ENCODE measurements around the gene CHST9.

Gene CHST9

GRCh38 chr18:26920644-26921043 is 264.5 kb downstream of the CHST9 start:
- DNase-seq (ENCODE audit: low spot score in 2 of 2) = no peak
- Mint-ChIP-seq H3K4me1 (no peaks in the 10 kb centered on the region), H3K4me3 (no peak overlapping the region), H3K27ac (no peak overlapping the region), H3K36me3 (no peaks in the 10 kb centered on the region), H3K9me3 (peaks cover 23% of the 10 kb centered on the region)
- no peak for ATAC-seq

DNA sequence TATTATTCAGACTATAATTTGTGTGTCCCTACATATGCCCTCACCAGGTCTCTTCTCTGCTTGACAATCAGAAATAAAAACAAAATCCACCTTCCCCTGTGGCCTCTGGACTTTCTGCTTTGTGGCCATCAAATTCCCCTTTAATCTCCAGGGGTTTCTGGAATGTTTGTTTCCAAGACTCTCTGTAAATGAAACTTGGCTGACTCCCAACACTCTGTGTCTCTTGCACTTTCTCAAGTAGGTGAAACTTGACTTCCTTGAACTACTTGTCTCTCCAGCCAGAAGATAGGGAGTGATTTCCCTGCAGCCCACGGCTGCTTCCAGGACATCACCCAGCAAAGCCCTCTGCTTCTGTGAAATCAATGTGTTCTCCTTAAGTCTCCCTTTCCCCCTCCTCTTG is 265.5 kb downstream of the CHST9 start:
- Mint-ChIP-seq H3K27ac (no peak overlapping the region), H3K9me3 (peaks cover 21% of the 10 kb centered on the region), H3K36me3 (no peaks in the 10 kb centered on the region), H3K4me3 (no peak overlapping the region), H3K4me1 (no peaks in the 10 kb centered on the region)
- no peak for ATAC-seq
- no peak for DNase-seq (ENCODE audit: low spot score in 2 of 2)

DNA sequence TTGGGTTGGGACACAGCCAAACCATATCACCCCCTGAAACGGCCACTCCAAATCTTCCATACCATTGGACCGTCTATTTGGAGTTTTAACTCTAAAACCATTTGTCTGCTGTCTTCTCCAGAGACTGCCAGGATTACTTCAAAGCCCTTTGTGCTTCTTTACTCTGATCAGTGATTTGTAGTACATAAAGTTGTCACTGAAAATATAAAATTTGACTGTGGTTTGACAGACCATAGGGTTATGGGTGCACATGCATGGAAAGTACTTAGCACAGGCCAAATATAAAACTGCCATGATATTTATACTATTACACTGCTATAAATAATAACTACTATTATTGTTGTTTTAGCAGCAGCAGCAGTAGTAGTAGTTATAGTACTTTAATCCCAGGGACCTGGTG is 265.9 kb downstream of the CHST9 start:
- H3K9me3 Mint-ChIP-seq = peaks cover 23% of the 10 kb centered on the region
- no peak overlapping the region for H3K27ac Mint-ChIP-seq
- no peaks in the 10 kb centered on the region for H3K4me1 Mint-ChIP-seq
- no peaks in the 10 kb centered on the region for H3K36me3 Mint-ChIP-seq
- no peak overlapping the region for H3K4me3 Mint-ChIP-seq
- ATAC-seq (no peak), DNase-seq (ENCODE audit: low spot score in 2 of 2) (no peak)

DNA sequence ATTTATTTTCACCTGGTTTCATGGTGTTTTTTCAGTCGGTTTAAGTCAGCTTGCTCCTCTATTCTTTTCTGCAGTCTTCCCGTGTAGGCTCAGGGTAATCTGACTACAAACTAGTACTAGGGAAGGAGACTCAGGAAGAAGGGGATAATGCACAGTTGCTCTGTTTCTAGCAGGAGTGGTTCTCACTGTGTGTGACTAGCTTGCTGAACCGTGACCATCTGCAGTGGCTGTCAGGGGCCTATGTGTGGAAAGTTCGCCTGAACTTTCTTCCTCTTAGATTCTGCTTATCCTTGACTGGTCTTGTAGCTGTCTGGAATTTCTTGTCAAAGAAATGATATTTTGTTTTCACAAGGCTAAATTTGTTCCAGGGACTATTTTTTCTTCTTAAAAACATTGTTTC is 273.3 kb downstream of the CHST9 start:
- peaks cover 11% of the 10 kb centered on the region for H3K9me3 Mint-ChIP-seq
- no peak for ATAC-seq
- H3K4me1 Mint-ChIP-seq = no peaks in the 10 kb centered on the region
- H3K27ac Mint-ChIP-seq = no peak overlapping the region
- no peaks in the 10 kb centered on the region for H3K36me3 Mint-ChIP-seq
- H3K4me3 Mint-ChIP-seq = no peak overlapping the region
- no peak for DNase-seq (ENCODE audit: low spot score in 2 of 2)

DNA sequence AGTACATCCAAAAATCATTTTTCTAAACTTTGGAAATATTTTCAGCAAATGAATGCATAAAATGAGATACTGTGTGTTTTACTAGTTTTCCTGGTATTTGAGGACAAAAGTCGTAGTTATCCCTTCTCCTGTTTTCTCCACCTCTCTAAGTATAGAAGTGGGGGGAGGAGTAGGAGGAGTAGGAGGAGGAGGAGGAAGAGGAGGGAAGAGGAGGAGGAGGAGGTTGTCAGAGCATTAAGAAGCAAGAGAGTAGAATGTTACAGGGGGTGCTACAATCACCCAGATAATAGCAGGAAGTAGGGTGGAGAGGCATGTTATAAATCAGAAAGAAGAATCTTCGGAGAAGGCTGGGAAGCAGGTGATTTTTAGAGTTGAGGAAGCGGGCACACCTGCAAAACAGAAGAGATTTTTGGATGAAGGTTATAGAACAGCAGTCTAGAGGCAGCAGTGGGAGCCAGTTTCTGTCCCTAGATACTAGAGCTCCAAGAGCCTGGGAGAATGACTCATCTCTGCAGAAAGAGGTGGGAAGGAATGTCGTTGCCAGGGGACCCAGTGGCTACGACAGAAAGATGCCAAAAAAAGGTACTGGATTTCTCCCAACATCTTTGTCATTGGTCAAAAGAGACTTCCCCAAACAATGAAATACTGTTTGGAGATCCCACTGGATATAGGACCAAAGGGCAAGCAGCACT is 275.4 kb downstream of the CHST9 start:
- peaks cover 13% of the 10 kb centered on the region for H3K9me3 Mint-ChIP-seq
- H3K4me1 Mint-ChIP-seq = no peaks in the 10 kb centered on the region
- no peaks in the 10 kb centered on the region for H3K36me3 Mint-ChIP-seq
- DNase-seq (ENCODE audit: low spot score in 2 of 2) (no peak), ATAC-seq (no peak)
- H3K27ac Mint-ChIP-seq = no peak overlapping the region
- H3K4me3 Mint-ChIP-seq = no peak overlapping the region

GRCh38 chr18:26908906-26909305 is 276.2 kb downstream of the CHST9 start:
- H3K36me3 Mint-ChIP-seq = no peaks in the 10 kb centered on the region
- H3K4me1 Mint-ChIP-seq = no peaks in the 10 kb centered on the region
- DNase-seq (ENCODE audit: low spot score in 2 of 2) (no peak), ATAC-seq (no peak)
- peaks cover 10% of the 10 kb centered on the region for H3K9me3 Mint-ChIP-seq
- no peak overlapping the region for H3K27ac Mint-ChIP-seq
- no peak overlapping the region for H3K4me3 Mint-ChIP-seq

- ATAC-seq (no peak), DNase-seq (ENCODE audit: low spot score in 2 of 2) (no peak)
- H3K27ac Mint-ChIP-seq = no peak overlapping the region
- H3K36me3 Mint-ChIP-seq = no peaks in the 10 kb centered on the region
- no peaks in the 10 kb centered on the region for H3K4me1 Mint-ChIP-seq
- H3K9me3 Mint-ChIP-seq = peaks cover 17% of the 10 kb centered on the region
- H3K4me3 Mint-ChIP-seq = no peak overlapping the region
These were observed 282.8 kb downstream of the CHST9 start for GRCh38 chr18:26902291-26902690.

- no peaks in the 10 kb centered on the region for H3K4me1 Mint-ChIP-seq
- H3K4me3 Mint-ChIP-seq = no peak overlapping the region
- no peak overlapping the region for H3K27ac Mint-ChIP-seq
- no peak for ATAC-seq
- H3K9me3 Mint-ChIP-seq = peaks cover 11% of the 10 kb centered on the region
- no peaks in the 10 kb centered on the region for H3K36me3 Mint-ChIP-seq
- DNase-seq (ENCODE audit: low spot score in 2 of 2) = no peak
These were observed 284.1 kb downstream of the CHST9 start for GRCh38 chr18:26901020-26901419.

GRCh38 chr18:26894426-26894825 is 290.7 kb downstream of the CHST9 start:
- H3K4me3 Mint-ChIP-seq = no peak overlapping the region
- no peaks in the 10 kb centered on the region for H3K4me1 Mint-ChIP-seq
- H3K27ac Mint-ChIP-seq = no peak overlapping the region
- DNase-seq (ENCODE audit: low spot score in 2 of 2) (no peak), ATAC-seq (no peak)
- no peaks in the 10 kb centered on the region for H3K36me3 Mint-ChIP-seq
- peaks cover 3% of the 10 kb centered on the region for H3K9me3 Mint-ChIP-seq

- Mint-ChIP-seq H3K4me1 (no peaks in the 10 kb centered on the region), H3K36me3 (no peaks in the 10 kb centered on the region), H3K4me3 (no peak overlapping the region), H3K27ac (no peak overlapping the region), H3K9me3 (peaks cover 6% of the 10 kb centered on the region)
- ATAC-seq = no peak
- DNase-seq (ENCODE audit: low spot score in 2 of 2) = no peak
These were observed 291.1 kb downstream of the CHST9 start for GRCh38 chr18:26893996-26894395.

- Mint-ChIP-seq H3K4me1 (no peaks in the 10 kb centered on the region), H3K36me3 (no peaks in the 10 kb centered on the region), H3K9me3 (peaks cover 3% of the 10 kb centered on the region), H3K4me3 (no peak overlapping the region), H3K27ac (no peak overlapping the region)
- ATAC-seq (no peak), DNase-seq (ENCODE audit: low spot score in 2 of 2) (no peak)
These were observed 296.8 kb downstream of the CHST9 start for GRCh38 chr18:26888259-26888658.

DNA sequence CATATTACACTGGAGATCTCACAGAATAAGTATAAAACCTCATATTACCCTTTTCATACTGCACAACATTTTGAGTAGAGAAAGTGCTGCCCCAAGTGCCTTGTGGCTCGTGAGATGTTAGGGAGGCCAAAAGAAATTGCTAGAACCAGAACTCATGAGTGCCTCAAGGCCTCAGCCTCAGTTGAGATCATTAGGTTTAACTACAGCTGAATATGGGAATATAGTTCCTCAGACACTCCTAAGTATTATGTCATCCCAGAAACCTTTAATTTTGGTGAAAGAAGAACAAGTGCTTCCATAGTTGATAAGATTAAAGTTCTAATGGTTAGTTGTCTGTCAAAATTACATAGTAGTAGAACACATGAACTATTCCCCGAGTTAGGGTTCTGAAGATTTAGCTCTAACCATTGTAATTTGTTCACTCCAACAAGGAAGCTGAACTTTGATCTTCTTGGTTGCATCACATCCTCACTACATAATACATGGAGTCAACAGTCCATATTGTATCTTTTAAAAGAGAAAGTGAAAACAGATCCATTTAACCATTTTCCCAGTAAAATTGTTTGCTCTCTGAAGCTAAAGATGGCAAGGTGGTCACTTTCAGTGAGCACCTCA is 310.0 kb downstream of the CHST9 start:
- Mint-ChIP-seq H3K9me3 (peaks cover 12% of the 10 kb centered on the region), H3K4me3 (no peak overlapping the region), H3K36me3 (no peaks in the 10 kb centered on the region), H3K27ac (no peak overlapping the region), H3K4me1 (no peaks in the 10 kb centered on the region)
- no peak for DNase-seq (ENCODE audit: low spot score in 2 of 2)
- no peak for ATAC-seq

GRCh38 chr18:26874283-26874682 is 310.8 kb downstream of the CHST9 start:
- ATAC-seq = no peak

GRCh38 chr18:26869640-26870039 is 315.5 kb downstream of the CHST9 start:
- H3K9me3 Mint-ChIP-seq = peaks cover 11% of the 10 kb centered on the region
- no peak overlapping the region for H3K27ac Mint-ChIP-seq
- H3K4me3 Mint-ChIP-seq = no peak overlapping the region
- ATAC-seq (no peak), DNase-seq (ENCODE audit: low spot score in 2 of 2) (no peak)
- H3K4me1 Mint-ChIP-seq = no peaks in the 10 kb centered on the region
- H3K36me3 Mint-ChIP-seq = no peaks in the 10 kb centered on the region

More at GRCh38 chr18:26874283-26874682, 310.8 kb downstream of the CHST9 start:
- Mint-ChIP-seq H3K4me1 (no peaks in the 10 kb centered on the region), H3K36me3 (no peaks in the 10 kb centered on the region), H3K9me3 (peaks cover 15% of the 10 kb centered on the region), H3K4me3 (no peak overlapping the region), H3K27ac (no peak overlapping the region)
- DNase-seq (ENCODE audit: low spot score in 2 of 2) = no peak

DNA sequence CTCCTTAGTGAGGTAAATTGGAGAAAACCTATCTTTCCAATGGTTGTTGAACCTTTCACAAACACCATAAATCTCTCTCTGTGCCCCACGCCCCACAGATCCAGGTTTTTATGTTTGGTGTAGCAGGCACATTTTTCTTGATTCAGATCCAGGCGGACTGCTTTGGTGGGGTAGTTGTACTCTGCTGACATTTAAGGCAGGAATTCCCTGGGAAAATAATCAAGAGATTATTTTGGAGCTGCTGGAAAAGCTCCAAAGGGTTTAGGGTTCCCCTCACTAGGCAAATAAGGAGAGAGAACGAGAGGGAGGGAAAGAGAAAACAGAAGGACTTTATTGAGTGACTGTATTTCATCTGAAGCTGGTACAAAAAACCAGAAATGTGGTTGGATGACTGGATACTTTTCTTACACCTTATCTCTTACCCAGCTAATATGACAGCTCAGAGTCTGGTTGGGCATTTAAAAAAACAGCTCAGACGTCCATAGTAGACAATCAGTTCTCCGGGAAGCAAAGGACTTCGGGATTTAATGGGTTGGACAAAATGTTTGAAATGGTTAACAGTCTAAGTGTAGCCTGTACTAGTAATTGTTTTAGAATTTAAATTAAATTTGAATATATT is 316.0 kb downstream of the CHST9 start:
- Mint-ChIP-seq H3K27ac (no peak overlapping the region), H3K4me3 (no peak overlapping the region), H3K36me3 (no peaks in the 10 kb centered on the region), H3K9me3 (peaks cover 8% of the 10 kb centered on the region), H3K4me1 (no peaks in the 10 kb centered on the region)
- DNase-seq (ENCODE audit: low spot score in 2 of 2) (no peak), ATAC-seq (no peak)

DNA sequence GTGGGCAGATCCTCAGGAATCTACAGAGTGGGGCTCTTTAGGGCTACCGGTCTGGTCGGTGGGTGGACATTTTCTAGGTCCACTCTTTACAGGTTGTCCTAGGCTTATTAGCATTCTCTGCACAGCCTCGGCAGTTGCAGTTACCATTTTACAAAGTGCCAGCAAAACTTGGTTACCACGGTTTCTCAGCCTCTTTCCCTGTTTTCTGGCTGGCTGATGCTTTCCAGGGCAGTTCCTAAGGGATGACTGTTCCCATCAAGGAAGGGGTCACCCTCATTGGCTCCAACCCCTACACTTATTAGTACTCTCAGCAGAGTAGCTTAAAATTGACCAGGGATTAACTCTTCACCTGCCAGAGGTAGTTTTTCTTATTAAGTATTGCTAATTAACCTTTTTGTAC is 317.6 kb downstream of the CHST9 start:
- no peak for DNase-seq (ENCODE audit: low spot score in 2 of 2)
- Mint-ChIP-seq H3K36me3 (no peaks in the 10 kb centered on the region), H3K9me3 (peaks cover 7% of the 10 kb centered on the region), H3K27ac (no peak overlapping the region), H3K4me3 (no peak overlapping the region), H3K4me1 (no peaks in the 10 kb centered on the region)
- ATAC-seq = no peak
